SH-SY5Y (cell line): ENCODE measurements around the gene CCDC92B.

Experiments used
- GATA2 ChIP-seq: IDR thresholded peaks from 2 replicates; pipeline ENCODE4 v1.6.1; 2011; ENCODE audit warnings: mild to moderate bottlenecking, low read depth, low read length
- GATA3 ChIP-seq: IDR thresholded peaks from 2 replicates; pipeline ENCODE4 v1.6.1; 2011; ENCODE audit warnings: low read depth, mild to moderate bottlenecking, low read length, moderate library complexity

DNA sequence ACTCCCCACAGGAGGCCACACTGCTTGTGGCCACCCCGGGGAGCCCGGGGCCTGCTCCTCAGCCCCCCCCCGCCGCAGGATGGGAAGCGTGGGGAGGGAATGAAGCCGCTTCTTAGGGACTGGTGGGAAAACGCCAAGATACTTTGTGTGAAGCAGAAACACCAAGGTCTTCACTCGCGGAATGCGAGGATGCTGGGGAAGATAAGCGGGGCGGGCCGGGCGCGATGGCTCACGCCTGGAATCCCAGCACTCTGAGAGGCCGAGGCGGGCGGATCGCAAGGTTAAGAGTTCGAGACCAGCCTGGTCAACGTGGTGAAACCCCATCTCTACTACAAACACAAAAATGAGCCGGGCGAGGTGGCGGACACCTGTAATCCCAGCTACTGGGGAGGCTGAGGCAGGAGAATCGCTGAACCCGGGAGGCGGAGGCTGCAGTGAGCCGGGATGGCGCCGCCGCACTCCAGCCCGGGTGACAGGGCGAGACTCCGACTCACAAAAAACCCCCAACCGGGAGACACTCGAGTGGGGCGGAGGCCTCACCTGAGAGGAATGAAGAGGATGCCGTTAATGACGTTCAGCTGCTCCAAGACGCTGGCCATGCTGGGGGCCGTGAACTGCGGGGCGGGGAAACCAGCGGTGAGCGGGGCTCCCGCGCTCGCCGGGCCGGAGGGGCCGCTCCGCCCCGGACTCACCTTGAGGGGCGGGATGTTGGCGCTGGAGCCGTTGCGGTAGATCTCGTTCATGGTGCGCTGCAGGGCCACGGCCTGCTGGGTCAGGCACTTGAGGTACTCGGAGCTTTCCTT lies 58.2 kb downstream of the CCDC92B start:
- TF ChIP-seq GATA3 (no peak), GATA2 (no peak)
